ELF-1 (cell line): ENCODE data around the gene DNAI4.
"Not testable (repeated sequence)": the region's sequence is repeated elsewhere in the genome, so short reads cannot be mapped to it uniquely, and the experiment has no call there.

ENCODE experiments used
- DNase-seq: peaks from one replicate; pipeline ENCODE4 v3.0.0-alpha.2; 2016; ENCODE audit warnings: low read depth, low spot score

The DNAI4 gene

GRCh38 chr1:66840929-66841328 is 83.7 kb downstream of the DNAI4 start:
- no peak for DNase-seq

- DNase-seq, result no peak
Measured at GRCh38 chr1:66834926-66835325, 89.7 kb downstream of the DNAI4 start.

- no peak for DNase-seq
Measured at GRCh38 chr1:66833112-66833511, 91.5 kb downstream of the DNAI4 start.

GRCh38 chr1:66831529-66832239 is 93.0 kb downstream of the DNAI4 start:
- DNase-seq, result no peak

- DNase-seq, result no peak
Measured at GRCh38 chr1:66824771-66825170, 99.9 kb downstream of the DNAI4 start.

GRCh38 chr1:66809736-66810326 is 114.8 kb downstream of the DNAI4 start:
- no peak for DNase-seq

- DNase-seq, result no peak
Measured at GRCh38 chr1:66809245-66809644, 115.4 kb downstream of the DNAI4 start.

GRCh38 chr1:66795839-66796238 is 128.8 kb downstream of the DNAI4 start:
- not testable (repeated sequence) for DNase-seq

- DNase-seq, result no peak
Measured at GRCh38 chr1:66791621-66792610, 132.7 kb downstream of the DNAI4 start.

GRCh38 chr1:66788231-66788939 is 136.3 kb downstream of the DNAI4 start:
- no peak for DNase-seq

- no peak for DNase-seq
Measured at GRCh38 chr1:66787641-66788040, 137.0 kb downstream of the DNAI4 start.

GRCh38 chr1:66785800-66786199 is 138.9 kb downstream of the DNAI4 start:
- not testable (repeated sequence) for DNase-seq

- no peak for DNase-seq
Measured at GRCh38 chr1:66779475-66780078, 145.1 kb downstream of the DNAI4 start.

- DNase-seq, result no peak
Measured at GRCh38 chr1:66778969-66779368, 145.7 kb downstream of the DNAI4 start.

- no peak for DNase-seq
Measured at GRCh38 chr1:66778266-66778665, 146.4 kb downstream of the DNAI4 start.

- DNase-seq, result no peak
Measured at GRCh38 chr1:66777831-66778230, 146.8 kb downstream of the DNAI4 start.

- no peak for DNase-seq
Measured at GRCh38 chr1:66775646-66776045, 149.0 kb downstream of the DNAI4 start.

- DNase-seq, result no peak
Measured at GRCh38 chr1:66774438-66774837, 150.2 kb downstream of the DNAI4 start.

- no peak for DNase-seq
Measured at GRCh38 chr1:66773227-66773626, 151.4 kb downstream of the DNAI4 start.

- DNase-seq, result no peak
Measured at GRCh38 chr1:66770694-66771093, 154.0 kb downstream of the DNAI4 start.

GRCh38 chr1:66770240-66770639 is 154.4 kb downstream of the DNAI4 start:
- no peak for DNase-seq
